IPS DF 6.9 (cell line): Measurements from ENCODE around the gene NKAIN2.

ENCODE experiments used
- DNase-seq: peaks from one replicate; pipeline ENCODE4 v3.0.0-alpha.2; 2013; ENCODE audit warnings: low read depth, low spot score
- H3K27ac ChIP-seq: one replicate; pipeline ENCODE4 v1.5.1; 2013; ENCODE audit warnings: low read length, control low read depth
- H3K27me3 ChIP-seq: 2 replicates; pipeline ENCODE4 v1.6.1; 2013; ENCODE audit warnings: mild to moderate bottlenecking, low read length; ENCODE audit not compliant: control insufficient read depth, insufficient read depth
- H3K36me3 ChIP-seq: 2 replicates; pipeline ENCODE4 v1.6.1; 2013; ENCODE audit warnings: low read length; ENCODE audit not compliant: control insufficient read depth, insufficient read depth
- H3K4me1 ChIP-seq: 2 replicates; pipeline ENCODE4 v1.6.1; 2013; ENCODE audit warnings: low read length; ENCODE audit not compliant: control insufficient read depth, insufficient read depth
- H3K4me3 ChIP-seq: 2 replicates; pipeline ENCODE4 v1.5.1; 2013; ENCODE audit warnings: mild to moderate bottlenecking, low read length
- H3K9me3 ChIP-seq: 2 replicates; pipeline ENCODE4 v1.6.1; 2013; ENCODE audit warnings: low read length, inconsistent platforms; ENCODE audit not compliant: control insufficient read depth, insufficient read depth
- WGBS: extraction: QIAGEN DNeasy Blood & Tissue Kit; methylation state at CpG from one replicate; pipeline ENCODE4 v1.1.7; 2013; ENCODE audit warnings: mixed read lengths, missing lambda C conversion rate; ENCODE audit not compliant: insufficient read length, insufficient coverage; 5-methylcytosine and 5-hydroxymethylcytosine counted together

NKAIN2 gene

DNA sequence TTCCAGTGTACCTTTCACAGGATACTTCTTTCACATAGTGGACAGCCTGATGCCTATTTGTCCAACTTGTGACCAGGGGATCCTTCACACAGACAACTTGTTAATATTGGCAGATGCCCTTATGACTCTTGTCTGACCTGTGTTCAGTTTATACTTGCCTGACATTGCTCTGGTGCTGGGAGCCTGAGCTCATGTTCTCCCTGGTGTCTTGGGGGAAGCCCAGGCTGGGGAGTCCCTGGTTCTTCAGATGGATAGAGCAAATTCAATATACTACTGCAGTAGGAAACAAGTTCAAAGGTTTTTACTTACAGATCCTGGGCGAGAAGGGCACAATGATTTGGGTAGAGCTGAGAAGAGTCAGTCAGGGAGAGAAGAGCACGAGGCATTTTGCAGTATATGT is 76.1 kb downstream of the NKAIN2 start:
- Histone ChIP-seq H3K4me3 (no peak overlapping the region), H3K27me3 (no peaks in the 10 kb centered on the region), H3K36me3 (no peaks in the 10 kb centered on the region), H3K27ac (no peak overlapping the region), H3K9me3 (no peaks in the 10 kb centered on the region), H3K4me1 (no peaks in the 10 kb centered on the region)
- no peak for DNase-seq
- WGBS = no CpG with 5 or more reads among the region's 2 CpGs

DNA sequence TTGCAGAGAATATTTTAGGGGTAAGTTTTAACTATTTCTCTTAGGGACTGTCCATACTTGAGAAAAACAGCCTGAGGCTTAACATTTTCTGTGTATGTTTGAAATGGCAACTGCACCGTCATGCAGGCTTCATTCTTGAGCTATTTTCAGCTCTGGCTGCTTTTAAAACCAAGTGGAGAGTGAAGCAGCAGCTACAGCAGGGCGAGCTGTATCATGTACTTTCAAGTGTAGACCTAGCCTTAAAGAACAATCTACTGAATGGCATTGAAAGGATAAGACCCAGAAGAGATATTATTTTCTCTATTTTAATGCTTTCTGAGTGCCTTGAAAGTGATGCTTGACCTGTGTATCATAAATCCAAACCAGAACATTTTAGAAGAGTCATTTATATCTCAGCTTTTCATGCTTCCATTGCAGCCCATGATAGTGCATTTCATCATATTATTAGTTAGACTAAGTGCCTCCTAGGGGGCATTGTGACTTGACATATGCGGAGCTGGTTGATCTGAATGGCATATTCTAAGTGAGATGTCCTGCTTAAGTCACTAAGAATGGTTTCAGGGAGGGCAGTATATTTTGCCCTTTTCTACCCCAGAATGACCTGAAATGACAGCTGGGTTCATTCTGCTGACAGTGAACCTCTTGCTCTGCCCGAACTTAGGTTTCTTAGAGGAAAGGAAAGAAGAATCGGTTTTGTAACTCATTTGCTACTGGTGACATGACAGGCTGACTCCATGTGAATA is 85.3 kb downstream of the NKAIN2 start:
- Histone ChIP-seq H3K4me3 (no peak overlapping the region), H3K9me3 (no peaks in the 10 kb centered on the region), H3K27me3 (no peaks in the 10 kb centered on the region), H3K4me1 (no peaks in the 10 kb centered on the region), H3K27ac (no peak overlapping the region), H3K36me3 (no peaks in the 10 kb centered on the region)
- DNase-seq = no peak
- WGBS = no CpG with 5 or more reads among the region's 5 CpGs

DNA sequence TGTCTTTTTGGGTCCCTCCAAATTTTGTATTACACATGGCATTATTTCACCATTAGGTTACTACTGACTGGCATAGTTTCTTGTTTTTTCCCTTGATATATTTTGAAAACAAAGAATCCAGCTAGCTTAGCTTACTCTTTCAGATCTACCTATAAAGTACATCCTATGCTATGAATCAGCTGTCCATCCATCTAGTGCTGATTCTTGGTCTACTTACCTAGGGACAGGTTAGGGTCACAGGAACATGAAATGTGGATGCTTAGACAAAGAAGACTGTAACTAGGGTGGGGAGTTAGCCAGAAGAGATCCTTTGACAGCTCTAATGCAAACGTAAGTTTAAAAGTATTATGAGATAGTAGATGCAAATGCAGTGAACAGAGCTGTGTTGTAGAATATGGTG is 91.7 kb downstream of the NKAIN2 start:
- Histone ChIP-seq H3K4me1 (no peaks in the 10 kb centered on the region), H3K4me3 (no peak overlapping the region), H3K36me3 (no peaks in the 10 kb centered on the region), H3K27ac (no peak overlapping the region), H3K9me3 (no peaks in the 10 kb centered on the region), H3K27me3 (no peaks in the 10 kb centered on the region)
- no CpG with 5 or more reads among the region's 1 CpG for WGBS
- no peak for DNase-seq

DNA sequence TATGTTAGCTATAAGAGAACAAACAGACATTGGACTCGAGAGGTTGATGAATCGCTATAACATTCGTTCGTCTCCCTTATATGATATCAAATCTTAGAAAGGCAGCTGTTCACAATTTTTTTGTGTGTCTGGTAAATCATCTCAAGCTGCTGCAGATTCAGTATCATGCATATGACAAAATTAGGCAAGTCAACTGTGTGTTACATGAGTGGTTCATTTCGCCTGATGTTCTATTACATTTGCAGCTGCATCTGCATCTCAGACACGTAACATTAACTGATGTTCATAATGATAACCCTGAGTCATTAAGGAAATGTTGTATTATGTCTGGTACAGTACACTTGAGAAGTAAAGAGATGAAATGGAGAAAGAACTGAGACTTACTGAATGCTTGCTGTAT is 92.1 kb downstream of the NKAIN2 start:
- Histone ChIP-seq H3K27ac (no peak overlapping the region), H3K4me3 (no peak overlapping the region), H3K4me1 (no peaks in the 10 kb centered on the region), H3K9me3 (no peaks in the 10 kb centered on the region), H3K27me3 (no peaks in the 10 kb centered on the region), H3K36me3 (no peaks in the 10 kb centered on the region)
- DNase-seq = no peak
- WGBS = no CpG with 5 or more reads among the region's 6 CpGs

DNA sequence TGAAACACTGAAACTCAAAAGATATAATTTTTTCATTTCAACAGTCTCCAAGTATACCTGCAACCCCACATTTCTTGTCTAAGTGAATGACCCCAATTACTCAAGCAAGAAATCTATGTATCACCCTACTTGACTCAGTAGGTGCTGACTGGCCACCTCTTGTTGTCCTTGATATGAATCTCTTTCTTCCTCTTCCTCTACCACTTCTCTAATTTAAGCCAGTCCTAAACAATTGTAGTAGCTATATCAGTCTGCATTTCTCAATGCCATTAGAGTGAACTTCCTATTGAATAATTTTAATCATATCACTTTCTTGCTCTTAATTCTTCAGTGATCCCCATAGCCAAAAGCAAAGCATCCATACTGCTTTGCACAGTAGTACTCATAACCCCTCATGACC is 93.2 kb downstream of the NKAIN2 start:
- Histone ChIP-seq H3K27ac (no peak overlapping the region), H3K4me1 (no peaks in the 10 kb centered on the region), H3K36me3 (no peaks in the 10 kb centered on the region), H3K9me3 (no peaks in the 10 kb centered on the region), H3K4me3 (no peak overlapping the region), H3K27me3 (no peaks in the 10 kb centered on the region)
- DNase-seq = no peak

DNA sequence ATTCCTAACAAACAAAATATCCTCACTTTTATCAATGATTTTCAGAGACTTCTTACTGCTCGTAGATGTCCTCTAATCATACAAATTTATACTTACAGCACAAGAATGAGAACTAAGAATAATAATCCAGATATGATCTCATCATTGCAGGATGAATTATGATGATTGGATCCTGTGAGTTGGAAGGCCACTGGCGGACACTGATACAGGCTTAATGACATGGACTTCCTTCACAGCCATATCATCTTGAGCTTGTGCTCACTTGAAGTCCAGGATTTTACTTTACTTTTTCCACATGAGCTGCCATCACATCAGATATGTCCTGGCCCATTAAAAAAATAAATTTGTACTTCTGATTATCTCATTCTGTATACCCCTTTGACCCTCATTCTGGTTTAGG is 94.3 kb downstream of the NKAIN2 start:
- no CpG with 5 or more reads among the region's 2 CpGs for WGBS

DNA sequence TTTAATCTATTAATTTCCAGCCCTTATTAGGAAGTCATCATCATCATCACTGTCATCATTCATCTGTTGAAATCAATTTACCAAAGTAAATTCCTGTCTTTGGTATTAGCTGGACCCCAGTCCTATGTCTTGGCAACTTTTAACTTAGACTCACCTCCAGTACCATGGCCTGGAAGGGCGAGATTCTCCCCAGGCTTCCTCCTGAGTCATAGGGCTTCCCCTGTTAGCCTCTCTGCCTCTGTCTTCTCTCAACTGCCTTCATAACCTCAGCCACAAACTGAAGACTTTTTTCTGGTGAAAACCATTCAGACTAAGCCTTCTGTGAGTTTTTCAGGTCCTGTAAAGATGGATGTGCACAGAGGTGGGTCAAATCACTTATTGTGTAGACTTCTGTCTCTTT is 95.0 kb downstream of the NKAIN2 start:
- H3K27ac ChIP-seq = no peak overlapping the region
- H3K9me3 ChIP-seq = no peaks in the 10 kb centered on the region
- DNase-seq = no peak
- no peak overlapping the region for H3K4me3 ChIP-seq
- no peaks in the 10 kb centered on the region for H3K27me3 ChIP-seq
- WGBS = no CpG with 5 or more reads among the region's 1 CpG
- no peaks in the 10 kb centered on the region for H3K4me1 ChIP-seq
- H3K36me3 ChIP-seq = no peaks in the 10 kb centered on the region

More for the DNA sequence above, 94.3 kb downstream of the NKAIN2 start:
- Histone ChIP-seq H3K36me3 (no peaks in the 10 kb centered on the region), H3K27ac (no peak overlapping the region), H3K4me3 (no peak overlapping the region), H3K4me1 (no peaks in the 10 kb centered on the region), H3K9me3 (no peaks in the 10 kb centered on the region), H3K27me3 (no peaks in the 10 kb centered on the region)
- no peak for DNase-seq

DNA sequence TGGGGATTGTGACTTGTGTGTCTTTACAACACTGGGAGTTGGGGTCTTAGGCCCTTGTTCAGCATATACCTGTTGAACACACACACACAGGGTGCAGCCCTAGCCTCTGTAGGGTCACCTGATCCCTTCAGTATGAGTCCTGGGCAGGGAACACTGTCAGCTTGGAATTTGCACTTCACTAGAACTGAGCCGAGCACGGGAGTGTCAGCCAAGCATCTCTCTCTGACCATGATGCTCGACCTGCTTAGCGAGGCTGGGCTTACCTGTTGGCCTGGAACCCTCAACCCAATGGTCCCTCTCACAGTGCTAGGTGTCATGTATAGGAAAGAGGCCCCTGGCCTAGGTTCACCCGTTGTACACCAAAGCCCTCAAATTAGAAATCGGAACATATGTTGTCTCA is 96.1 kb downstream of the NKAIN2 start:
- no peak overlapping the region for H3K4me3 ChIP-seq
- no peaks in the 10 kb centered on the region for H3K4me1 ChIP-seq
- no CpG with 5 or more reads among the region's 6 CpGs for WGBS
- H3K27ac ChIP-seq = no peak overlapping the region
- H3K36me3 ChIP-seq = no peaks in the 10 kb centered on the region
- no peaks in the 10 kb centered on the region for H3K9me3 ChIP-seq
- no peaks in the 10 kb centered on the region for H3K27me3 ChIP-seq
- no peak for DNase-seq

DNA sequence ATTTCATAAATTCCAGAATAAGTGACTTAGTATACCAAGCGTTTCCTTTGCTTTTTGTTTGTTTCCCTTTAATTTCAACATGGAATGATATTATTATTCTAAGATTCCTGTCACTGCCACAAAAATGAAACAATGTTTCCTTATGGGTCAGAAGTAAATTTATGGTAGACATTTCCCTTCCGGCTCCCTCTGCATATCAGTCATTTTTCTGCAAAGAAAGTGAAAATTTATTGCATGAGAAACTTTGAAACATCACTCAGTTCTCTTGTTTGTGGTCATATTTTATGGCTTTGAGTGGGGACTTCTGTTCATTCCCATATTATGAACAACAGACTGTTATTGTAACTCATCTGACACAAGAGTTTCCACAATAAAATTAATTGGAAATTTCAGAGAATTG is 97.8 kb downstream of the NKAIN2 start:
- H3K4me3 ChIP-seq = no peak overlapping the region
- no peaks in the 10 kb centered on the region for H3K9me3 ChIP-seq
- H3K27me3 ChIP-seq = no peaks in the 10 kb centered on the region
- no peak overlapping the region for H3K27ac ChIP-seq
- no peak for DNase-seq
- H3K36me3 ChIP-seq = no peaks in the 10 kb centered on the region
- no CpG with 5 or more reads among the region's 2 CpGs for WGBS
- no peaks in the 10 kb centered on the region for H3K4me1 ChIP-seq

DNA sequence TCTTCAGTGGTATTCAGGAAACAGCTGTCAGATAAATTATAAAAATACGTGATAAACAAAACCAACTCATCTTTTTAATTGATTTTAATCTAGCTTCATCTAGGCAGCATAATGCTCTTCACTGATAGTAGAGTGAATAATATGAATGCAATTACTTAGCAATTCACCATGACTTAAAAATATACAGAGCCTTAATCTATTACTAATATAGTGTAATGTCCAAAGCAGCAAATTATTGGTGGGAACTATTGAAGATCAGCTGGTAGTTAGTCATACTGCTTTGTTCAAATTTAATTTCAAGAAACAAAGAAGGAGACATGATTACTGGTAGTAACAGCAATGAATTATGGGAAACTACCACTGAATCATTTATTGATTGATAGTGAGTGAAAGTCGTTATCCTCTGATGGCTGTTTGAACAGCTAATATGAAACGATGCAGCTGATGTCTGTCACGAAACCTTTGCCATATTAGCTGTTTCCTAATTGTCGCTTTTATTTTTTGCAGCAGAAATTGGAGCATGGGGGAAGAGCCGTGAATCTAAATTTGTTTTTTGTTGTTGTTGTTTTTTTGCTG is 99.2 kb downstream of the NKAIN2 start:
- H3K36me3 ChIP-seq = no peaks in the 10 kb centered on the region
- no peak overlapping the region for H3K4me3 ChIP-seq
- H3K9me3 ChIP-seq = no peaks in the 10 kb centered on the region
- no CpG with 5 or more reads among the region's 6 CpGs for WGBS
- H3K4me1 ChIP-seq = no peaks in the 10 kb centered on the region
- H3K27ac ChIP-seq = no peak overlapping the region
- H3K27me3 ChIP-seq = no peaks in the 10 kb centered on the region
- no peak for DNase-seq

DNA sequence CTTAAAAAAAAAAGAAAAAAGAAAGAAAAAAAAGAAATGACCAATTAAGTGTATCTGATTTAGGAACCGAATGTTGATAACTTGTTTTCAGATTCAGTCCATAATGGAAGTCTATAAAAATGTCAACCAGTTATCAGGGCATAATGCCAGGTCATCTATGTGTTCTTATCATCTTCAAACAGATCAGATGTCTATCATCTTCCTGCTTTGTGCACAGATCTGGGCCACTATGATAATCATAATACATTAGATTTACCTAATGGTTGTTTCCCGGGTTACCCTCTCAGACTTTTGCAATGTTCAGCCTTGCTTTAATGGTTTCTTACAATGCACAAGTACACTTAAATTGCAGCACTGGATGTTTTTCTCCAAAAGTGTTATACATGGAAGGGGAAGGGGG is 100.6 kb downstream of the NKAIN2 start:
- Histone ChIP-seq H3K4me3 (no peak overlapping the region), H3K9me3 (no peaks in the 10 kb centered on the region), H3K27me3 (no peaks in the 10 kb centered on the region), H3K4me1 (no peaks in the 10 kb centered on the region), H3K36me3 (no peaks in the 10 kb centered on the region), H3K27ac (no peak overlapping the region)
- WGBS = no CpG with 5 or more reads among the region's 2 CpGs
- DNase-seq = no peak
